Measurements from ENCODE around the gene RAD50.

The RAD50 gene

GRCh38 chr5:132657676-132658380, 101.1 kb downstream of the RAD50 start, which contains the start of gene IL13:
TSS of gene IL13 (plus strand) at chr5:132658173. CDS start at chr5:132658187, 14 bp downstream.
- DNase-seq (ENCODE audit: low spot score): no peak
- TF ChIP-seq CTCF (IDR thresholded peaks at IDR 0.05; ENCODE audit: borderline replicate concordance, control extremely low read depth, extremely low read depth, insufficient read depth, missing control alignments): no peak
- in situ Hi-C loops (cut with MboI; ENCODE audit: low sequenced_read_pairs, unreplicated experiment): no loop called here

DNA sequence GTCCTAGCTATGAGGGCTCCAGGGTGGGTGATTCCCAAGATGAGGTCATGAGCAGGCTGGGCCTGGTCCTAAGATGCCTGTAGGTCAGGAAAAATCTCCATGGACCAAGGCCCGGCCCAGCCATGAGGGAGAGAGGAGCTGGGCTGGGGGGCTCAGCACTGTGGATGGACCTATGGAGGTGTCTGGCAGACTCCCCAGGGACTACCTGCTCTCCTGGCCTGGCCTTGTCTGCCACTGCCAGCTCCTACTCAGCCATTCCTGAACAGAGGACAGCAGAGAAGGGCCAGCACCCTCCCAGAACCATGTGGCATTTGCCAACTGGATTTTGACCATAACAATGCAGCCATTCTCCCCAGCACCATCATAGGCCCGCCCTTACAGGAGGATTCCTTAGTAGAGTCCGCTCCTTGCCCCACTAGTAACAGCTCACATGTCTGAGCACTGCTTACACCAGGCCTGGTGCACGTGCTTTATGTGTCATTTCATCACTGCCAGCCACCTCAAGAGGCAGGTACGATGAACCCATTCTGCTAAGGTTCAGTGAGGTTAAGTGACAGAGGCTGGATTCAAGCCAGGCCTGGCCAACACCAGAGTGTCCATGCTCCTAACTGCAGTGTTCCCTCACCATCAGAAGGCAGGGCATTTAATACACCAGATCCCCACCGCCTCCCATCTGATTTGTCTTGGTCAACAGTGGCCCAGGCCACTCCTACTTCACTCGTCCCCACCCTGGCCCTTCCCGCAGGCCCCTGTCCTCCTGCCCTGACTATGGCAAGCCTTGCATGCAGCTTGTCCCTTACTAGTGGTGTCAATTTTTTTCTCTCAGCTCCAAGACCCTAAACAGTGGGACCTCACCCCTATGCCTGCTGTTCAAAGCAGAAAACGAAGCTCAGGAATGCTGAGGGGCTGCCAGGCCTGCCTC, 101.9 kb downstream of the RAD50 start:
- TF ChIP-seq CTCF (IDR thresholded peaks at IDR 0.05; ENCODE audit: borderline replicate concordance, control extremely low read depth, extremely low read depth, insufficient read depth, missing control alignments): no peak
- DNase-seq (ENCODE audit: low spot score): no peak
- in situ Hi-C loops (cut with MboI; ENCODE audit: low sequenced_read_pairs, unreplicated experiment): no loop called here

GRCh38 chr5:132659598-132660493, 103.1 kb downstream of the RAD50 start:
- no peak for TF ChIP-seq CTCF (IDR thresholded peaks at IDR 0.05; ENCODE audit: borderline replicate concordance, control extremely low read depth, extremely low read depth, insufficient read depth, missing control alignments)
- in situ Hi-C loops (cut with MboI; ENCODE audit: low sequenced_read_pairs, unreplicated experiment): no loop called here
- no peak for DNase-seq (ENCODE audit: low spot score)

- peak; percentile 75 for DNase-seq (ENCODE audit: low spot score)
- in situ Hi-C loops (cut with MboI; ENCODE audit: low sequenced_read_pairs, unreplicated experiment): no loop called here
- peak; percentile 17 for TF ChIP-seq CTCF (IDR thresholded peaks at IDR 0.05; ENCODE audit: borderline replicate concordance, control extremely low read depth, extremely low read depth, insufficient read depth, missing control alignments)
Measured at GRCh38 chr5:132661231-132662003, 104.6 kb downstream of the RAD50 start.

GRCh38 chr5:132662004-132662401, 105.2 kb downstream of the RAD50 start:
- TF ChIP-seq CTCF (IDR thresholded peaks at IDR 0.05; ENCODE audit: borderline replicate concordance, control extremely low read depth, extremely low read depth, insufficient read depth, missing control alignments): no peak
- in situ Hi-C loops (cut with MboI; ENCODE audit: low sequenced_read_pairs, unreplicated experiment): no loop called here

More at GRCh38 chr5:132662004-132662401, 105.2 kb downstream of the RAD50 start:
- no peak for DNase-seq (ENCODE audit: low spot score)
